ENCODE results near the gene TRIO.

TRIO gene

GRCh38 chr5:14147210-14147609 is 4.1 kb downstream of the TRIO start:
- no peak for DNase-seq (ENCODE audit: low read depth in 2 of 2)

DNA sequence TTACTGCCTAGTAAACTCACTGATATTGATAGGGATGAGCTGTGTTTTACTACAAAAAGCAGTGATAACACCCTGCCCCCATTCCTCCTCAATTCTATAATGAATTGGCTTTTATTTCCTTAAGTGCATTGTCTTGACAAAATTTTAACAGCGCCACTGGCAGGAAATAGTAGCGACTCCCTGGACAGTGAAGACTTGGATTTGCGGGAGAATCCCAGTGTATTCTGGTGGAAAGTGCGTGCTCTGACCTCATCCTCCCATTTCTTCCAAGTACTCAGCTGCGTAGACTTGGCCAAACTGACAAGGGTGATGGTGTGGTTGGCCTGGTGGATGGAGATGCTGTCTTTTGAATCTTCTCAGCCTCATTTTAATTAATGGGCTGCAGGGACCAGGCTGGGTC is 5.3 kb downstream of the TRIO start:
- DNase-seq (ENCODE audit: low read depth in 2 of 2) = no peak

DNA sequence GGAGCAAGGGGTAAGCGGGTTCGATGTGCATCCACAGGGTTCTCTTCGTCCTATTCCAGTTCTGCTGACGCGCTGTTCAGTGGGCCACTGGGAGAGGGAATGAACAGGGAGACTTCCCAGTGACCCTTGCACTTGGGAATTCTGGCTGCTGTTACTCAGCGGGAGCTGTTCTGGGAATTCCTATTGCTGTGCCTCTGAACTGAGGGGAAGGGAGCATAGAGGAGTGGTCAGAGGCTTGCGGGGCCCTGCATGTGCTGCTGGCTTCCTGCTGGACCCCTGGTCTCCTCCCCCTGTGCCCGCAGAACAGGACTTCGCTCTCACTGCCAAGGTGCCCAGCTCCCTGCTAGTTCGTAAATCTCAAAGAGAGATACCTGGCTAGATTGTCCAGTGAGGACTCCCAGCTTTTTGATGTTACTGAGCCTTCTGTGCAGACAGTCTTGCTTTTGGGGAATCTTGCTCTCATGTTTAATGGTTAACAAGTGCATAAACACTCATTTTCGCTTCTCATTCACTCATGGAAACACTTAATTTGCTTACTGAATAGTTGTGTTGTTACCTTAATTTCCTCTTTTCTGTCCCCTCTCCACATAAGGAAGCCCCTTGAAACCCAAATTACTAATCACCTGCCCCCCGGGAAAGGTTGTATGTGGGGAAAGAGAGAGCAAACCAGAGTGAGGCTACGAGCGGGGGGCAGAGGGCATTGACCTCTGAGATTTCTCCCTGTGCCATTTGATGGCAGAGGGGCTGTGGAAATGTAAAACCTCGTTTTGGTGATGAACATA is 5.9 kb downstream of the TRIO start:
- no peak for DNase-seq (ENCODE audit: low read depth in 2 of 2)

DNA sequence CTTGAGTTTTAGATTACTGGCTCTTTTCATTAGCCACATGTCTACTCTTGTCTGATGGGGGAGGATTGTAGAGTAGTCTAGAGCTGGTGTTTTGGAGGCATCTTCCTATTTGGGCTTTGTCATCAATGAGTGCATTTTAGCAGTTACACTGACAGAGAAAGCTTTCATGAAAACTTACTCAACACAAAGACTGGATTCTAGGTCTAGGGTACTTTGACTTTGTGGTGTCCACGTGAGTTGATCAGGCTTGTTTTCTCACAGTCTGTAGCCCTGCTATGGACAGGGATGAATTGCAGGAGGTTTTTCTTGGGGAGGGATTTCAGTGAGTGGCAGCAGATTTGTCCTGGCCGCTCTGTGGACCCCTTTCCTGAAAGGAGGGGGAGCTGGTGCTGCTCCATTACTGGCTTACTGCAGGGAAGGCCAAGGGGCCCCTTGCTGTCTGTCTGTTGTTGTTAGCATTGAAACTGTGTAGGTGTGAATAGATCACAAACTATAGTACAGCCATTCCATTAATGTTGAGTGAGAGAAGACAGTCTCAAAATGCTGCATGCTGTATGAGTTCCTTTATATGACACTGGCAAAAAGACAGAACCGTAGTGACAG is 6.6 kb downstream of the TRIO start:
- DNase-seq (ENCODE audit: low read depth in 2 of 2) = no peak

DNA sequence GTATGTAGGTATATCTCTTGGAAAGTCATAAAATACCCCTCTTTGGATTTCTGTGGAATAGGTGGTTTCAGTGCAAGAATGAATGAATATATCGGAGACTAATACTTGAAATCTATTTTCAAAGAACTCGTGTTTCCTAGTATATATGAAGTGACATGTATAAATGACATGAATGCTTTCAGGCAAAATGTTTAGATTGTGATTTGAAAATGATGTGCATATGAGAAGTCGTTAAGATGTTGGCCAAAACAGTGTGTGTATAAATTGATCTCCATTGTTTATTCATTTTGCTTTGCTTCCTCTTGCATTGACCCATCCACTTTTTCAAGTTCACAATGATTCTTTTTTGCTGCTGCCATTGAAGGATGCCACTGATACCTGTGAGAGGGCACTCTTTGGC is 8.3 kb downstream of the TRIO start:
- no peak for DNase-seq (ENCODE audit: low read depth in 2 of 2)

- no peak for DNase-seq (ENCODE audit: low read depth in 2 of 2)
These were observed 10.1 kb downstream of the TRIO start for GRCh38 chr5:14153071-14153864.

DNA sequence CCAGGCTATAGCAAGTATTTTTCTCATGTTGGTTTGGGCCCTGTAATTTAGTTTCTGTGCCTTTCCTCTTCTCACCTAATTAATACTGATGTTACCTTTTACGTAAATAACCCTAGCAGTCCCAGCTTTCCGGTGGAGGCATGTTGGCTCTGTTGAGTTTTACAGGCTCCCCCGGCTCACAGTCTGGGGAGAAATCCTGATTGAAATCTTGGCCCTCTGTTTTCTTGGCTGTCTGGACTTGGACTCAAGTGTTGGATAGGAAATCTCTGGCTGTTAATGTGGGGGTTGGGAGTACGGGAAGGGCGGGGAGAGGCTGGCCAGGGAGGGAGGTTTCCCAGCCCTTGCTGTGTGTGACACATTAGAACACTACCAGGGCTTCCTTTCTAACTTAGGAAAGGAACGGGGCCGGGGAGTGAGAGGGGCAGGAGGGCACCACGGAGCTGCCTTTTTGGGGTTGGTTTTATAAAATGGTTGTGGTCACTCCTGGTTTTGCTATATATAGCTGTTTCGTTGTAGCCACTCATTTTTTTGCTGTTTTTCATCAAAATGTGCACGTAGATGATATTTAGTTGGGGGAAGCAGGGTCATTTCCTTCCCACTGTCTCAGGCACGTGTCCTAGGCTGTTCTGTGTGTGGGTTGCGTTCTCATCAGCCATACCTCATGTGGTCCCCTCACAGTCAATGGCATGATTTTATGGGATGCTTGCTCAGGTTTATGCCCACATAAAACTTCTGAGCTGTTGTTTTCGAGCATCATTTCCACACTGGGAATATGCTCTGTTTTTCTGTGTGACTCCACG is 11.0 kb downstream of the TRIO start:
- DNase-seq (ENCODE audit: low read depth in 2 of 2) = no peak

GRCh38 chr5:14155075-14155474 is 11.9 kb downstream of the TRIO start:
- DNase-seq (ENCODE audit: low read depth in 2 of 2) = no peak

- DNase-seq (ENCODE audit: low read depth in 2 of 2) = no peak
These were observed 12.6 kb downstream of the TRIO start for GRCh38 chr5:14155739-14156138.

GRCh38 chr5:14156290-14156649 is 13.1 kb downstream of the TRIO start:
- DNase-seq (ENCODE audit: low read depth in 2 of 2) = no peak

DNA sequence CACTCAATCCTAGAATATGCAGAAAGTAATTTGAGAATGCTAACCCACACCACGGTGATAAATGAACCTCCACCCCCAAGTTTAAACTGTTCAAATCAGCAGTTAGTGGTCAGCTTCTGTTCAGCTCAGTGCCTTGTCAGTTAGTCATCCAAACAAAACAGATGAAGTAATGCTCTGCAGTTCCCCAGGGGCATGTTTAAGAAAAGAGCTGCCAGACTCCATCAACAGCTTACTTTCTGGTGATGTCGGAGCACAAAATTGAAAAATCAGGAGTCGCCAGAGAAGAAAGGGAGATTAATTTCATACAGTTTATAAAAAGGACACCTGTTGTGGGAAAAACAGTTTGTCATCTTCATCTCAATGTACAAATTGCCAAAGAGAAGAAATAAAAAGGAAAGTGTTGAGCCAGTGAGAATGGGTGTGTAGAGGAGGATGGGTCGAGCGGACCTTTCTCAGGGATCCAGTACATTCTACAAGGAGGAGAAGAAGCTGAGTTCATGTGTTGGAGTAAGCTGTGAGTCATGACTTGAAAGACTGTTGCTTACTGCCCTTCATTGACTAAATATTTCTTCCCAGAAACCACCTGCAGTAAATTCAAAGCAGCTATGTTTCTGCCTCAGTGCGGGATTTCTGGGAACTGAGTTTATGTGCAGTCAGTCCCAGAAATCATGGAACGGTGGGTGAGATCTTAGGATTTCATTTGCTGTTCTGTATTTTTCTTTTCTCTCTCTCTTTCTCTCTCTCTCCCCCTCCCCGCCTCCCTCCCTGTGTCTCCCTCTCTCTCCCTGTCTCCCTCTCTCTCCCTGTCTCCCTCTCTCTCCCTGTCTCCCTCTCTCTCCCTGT is 13.7 kb downstream of the TRIO start:
- DNase-seq (ENCODE audit: low read depth in 2 of 2) = no peak

DNA sequence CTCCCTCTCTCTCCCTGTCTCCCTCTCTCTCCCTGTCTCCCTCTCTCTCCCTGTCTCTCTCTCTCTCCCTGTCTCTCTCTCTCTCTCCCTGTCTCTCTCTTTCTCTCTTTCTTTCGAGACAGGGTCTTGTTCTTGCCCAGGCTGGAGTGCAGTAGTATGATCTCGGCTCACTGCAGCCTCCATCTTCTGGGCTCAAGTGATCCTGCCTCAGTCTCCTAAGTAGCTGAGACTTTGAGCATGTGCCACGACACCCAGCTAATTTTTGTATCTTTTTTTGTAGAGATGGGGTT is 14.3 kb downstream of the TRIO start:
- no peak for DNase-seq (ENCODE audit: low read depth in 2 of 2)

GRCh38 chr5:14158890-14159666 is 15.9 kb downstream of the TRIO start:
- DNase-seq (ENCODE audit: low read depth in 2 of 2) = no peak

DNA sequence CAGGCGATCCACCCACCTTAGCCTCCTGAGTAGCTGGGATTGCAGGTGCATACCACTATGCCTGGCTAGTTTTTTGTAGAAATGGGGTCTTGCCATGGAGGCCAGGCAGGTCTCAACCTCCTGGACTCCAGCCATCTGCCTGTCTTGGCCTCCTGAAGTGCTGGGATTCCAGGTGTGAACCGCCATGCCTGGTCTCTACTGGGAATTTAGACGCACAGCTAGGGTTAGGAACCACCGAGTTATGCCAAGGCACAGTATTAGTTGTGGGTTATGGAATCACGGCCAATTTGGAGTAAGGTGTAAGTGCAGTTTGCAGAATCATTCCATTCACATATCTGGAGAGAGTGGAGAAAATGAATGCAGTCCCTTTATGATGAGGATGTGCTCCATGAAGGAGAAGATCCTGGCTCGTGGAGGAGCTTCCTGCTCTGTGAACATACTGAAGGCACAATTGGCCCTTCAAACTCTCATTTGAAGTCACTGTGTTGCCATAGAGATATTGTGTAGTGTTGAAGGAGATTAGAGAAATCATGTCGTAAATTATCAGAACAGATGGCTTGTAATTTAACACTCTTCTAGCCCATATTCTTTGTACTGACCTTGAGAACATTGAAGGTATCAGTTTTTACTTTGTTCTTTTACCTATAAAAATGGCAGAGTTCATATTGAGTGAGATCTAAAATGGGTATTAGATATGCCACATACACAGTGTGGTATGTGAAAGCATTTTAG is 18.8 kb downstream of the TRIO start:
- no peak for DNase-seq (ENCODE audit: low read depth in 2 of 2)

DNA sequence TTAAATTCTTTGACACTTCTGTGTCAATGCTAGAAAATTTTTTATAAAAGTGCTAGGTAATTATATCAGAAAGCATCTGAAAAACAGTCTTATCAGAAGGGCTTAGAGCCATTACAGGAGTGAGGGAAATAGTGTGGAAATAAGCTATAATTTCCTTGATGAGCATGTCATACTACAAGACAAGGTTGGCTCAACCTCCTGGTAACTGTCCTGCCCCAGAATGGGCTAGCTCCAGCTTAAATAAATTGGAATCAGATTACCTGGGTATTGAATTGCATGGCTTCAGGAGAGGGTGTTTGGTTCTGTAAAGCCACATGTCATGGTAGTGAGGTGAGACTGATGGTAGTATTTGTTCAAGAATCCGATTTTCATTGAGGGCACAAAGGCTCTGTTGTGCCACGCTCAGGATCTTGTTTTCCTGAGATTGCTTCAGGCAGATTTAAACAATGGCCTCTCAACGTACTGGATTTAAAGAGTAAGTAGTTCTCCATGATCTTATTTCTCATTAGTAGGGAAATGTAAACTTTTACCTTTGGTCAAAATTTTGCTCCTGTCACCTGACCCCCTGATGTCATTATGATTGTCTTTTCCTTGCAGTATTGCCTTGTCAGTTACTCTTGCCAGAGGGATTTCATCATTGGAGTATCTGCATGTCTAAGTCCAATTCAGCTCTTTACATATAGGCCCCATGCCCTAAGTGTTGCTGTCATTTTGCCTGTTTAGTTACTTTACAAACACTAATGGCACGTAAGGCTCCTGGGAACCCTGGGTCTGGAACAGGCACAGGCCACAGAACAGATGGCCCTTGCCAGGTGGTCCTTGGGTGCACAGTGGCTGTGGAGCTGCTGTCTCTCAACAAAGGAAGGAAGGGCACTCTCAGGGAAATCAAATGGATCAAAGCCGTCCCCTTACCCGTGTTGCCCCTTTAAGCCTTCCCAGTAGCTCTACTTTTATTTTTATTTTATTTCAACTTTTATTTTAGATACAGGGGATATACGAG is 21.3 kb downstream of the TRIO start:
- DNase-seq (ENCODE audit: low read depth in 2 of 2) = no peak

GRCh38 chr5:14165375-14166106 is 22.4 kb downstream of the TRIO start:
- no peak for DNase-seq (ENCODE audit: low read depth in 2 of 2)

GRCh38 chr5:14166437-14166836 is 23.3 kb downstream of the TRIO start:
- DNase-seq (ENCODE audit: low read depth in 2 of 2) = no peak

All from stimulated activated CD4-positive, alpha-beta T cell treated with anti-CD3 and anti-CD28 coated beads, Interleukin-1b, Interleukin-23, amount 100 ng/mL, for 4 hours (primary cell).